GM12864 (cell line): ENCODE data around the gene CDS1.

Experiments
- DNase-seq: peaks from one replicate; pipeline ENCODE4 v3.0.0-alpha.2; 2011; ENCODE audit warnings: low read depth
- H3K4me3 ChIP-seq: 2 replicates; pipeline ENCODE4 v1.5.1; 2011; ENCODE audit warnings: mild to moderate bottlenecking, low read depth, low read length, control low read depth
- CTCF ChIP-seq: IDR thresholded peaks from 2 replicates; pipeline ENCODE4 v1.5.1; 2011; ENCODE audit warnings: low read depth, mild to moderate bottlenecking, moderate library complexity, low read length, control low read depth, inconsistent platforms; ENCODE audit errors: missing control alignments

The CDS1 gene

GRCh38 chr4:84666439-84666838, 83.5 kb downstream of the CDS1 start:
- H3K4me3 ChIP-seq: no peak overlapping the region
- DNase-seq: no peak
- TF ChIP-seq CTCF: no peak

GRCh38 chr4:84669201-84669600, 86.3 kb downstream of the CDS1 start:
- H3K4me3 ChIP-seq: no peak overlapping the region
- no peak for TF ChIP-seq CTCF
- no peak for DNase-seq

- H3K4me3 ChIP-seq: no peak overlapping the region
- DNase-seq: no peak
- no peak for TF ChIP-seq CTCF
Observed at GRCh38 chr4:84672177-84672576, 89.2 kb downstream of the CDS1 start.

- no peak overlapping the region for H3K4me3 ChIP-seq
- no peak for TF ChIP-seq CTCF
- DNase-seq: no peak
Observed at GRCh38 chr4:84673475-84674240, 90.7 kb downstream of the CDS1 start.

GRCh38 chr4:84677093-84677492, 94.2 kb downstream of the CDS1 start:
- no peak for TF ChIP-seq CTCF
- no peak overlapping the region for H3K4me3 ChIP-seq
- no peak for DNase-seq

GRCh38 chr4:84677995-84678394, 95.1 kb downstream of the CDS1 start:
- TF ChIP-seq CTCF: no peak
- no peak for DNase-seq
- H3K4me3 ChIP-seq: no peak overlapping the region

- H3K4me3 ChIP-seq: no peak overlapping the region
- no peak for DNase-seq
- no peak for TF ChIP-seq CTCF
Observed at GRCh38 chr4:84678976-84679744, 96.2 kb downstream of the CDS1 start.
